GM23248 (cell line): ENCODE data around the gene ADAMTSL5.

Source experiments
- EZH2 ChIP-seq: fragments of 200-600 bp; sonication (generic); IDR thresholded peaks from 2 replicates; pipeline ENCODE4 v1.6.1; 2018; ENCODE audit warnings: antibody characterized with exemption, mild to moderate bottlenecking; ENCODE audit not compliant: insufficient read depth, poor library complexity, severe bottlenecking
- EZH2phosphoT487 ChIP-seq: fragments of 200-600 bp; sonication (generic); IDR thresholded peaks from 2 replicates; pipeline ENCODE4 v1.6.1; 2018; ENCODE audit warnings: antibody characterized with exemption, moderate library complexity, mild to moderate bottlenecking, low read depth; ENCODE audit not compliant: insufficient read depth

DNA sequence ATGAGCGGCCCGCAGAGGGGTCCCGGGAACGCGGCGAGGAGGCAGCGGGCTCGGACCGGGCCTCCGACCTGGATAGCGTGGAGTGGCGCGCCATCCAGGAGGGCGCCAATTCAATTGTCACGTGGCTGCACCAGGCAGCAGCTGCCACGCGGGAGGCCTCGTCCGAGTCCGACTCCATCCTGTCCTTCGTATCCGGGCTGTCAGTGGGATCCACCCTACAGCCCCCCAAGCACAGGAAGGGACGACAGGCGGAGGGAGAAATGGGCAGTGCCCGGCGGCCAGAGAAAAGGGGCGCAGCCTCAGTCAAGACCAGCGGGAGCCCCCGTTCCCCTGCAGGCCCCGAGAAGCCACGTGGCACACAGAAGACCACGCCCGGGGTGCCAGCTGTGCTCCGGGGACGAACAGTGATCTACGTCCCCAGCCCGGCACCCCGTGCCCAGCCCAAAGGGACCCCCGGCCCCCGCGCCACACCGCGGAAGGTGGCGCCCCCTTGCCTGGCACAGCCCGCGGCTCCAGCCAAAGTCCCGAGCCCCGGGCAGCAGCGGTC, 44.5 kb downstream of the ADAMTSL5 start:
- TF ChIP-seq EZH2 (peak; percentile 71), EZH2phosphoT487 (no peak)
